ENCODE data around the gene KLF16. TPM values are rescaled to one million over a fixed set of nuclear protein-coding genes. Genes with fewer than 3 reads are reported as not detected.

Gene KLF16
- total RNA-seq, 4 donors from 2014 or later, result 1.4 to 7.1 (median 5.5) TPM

DNA sequence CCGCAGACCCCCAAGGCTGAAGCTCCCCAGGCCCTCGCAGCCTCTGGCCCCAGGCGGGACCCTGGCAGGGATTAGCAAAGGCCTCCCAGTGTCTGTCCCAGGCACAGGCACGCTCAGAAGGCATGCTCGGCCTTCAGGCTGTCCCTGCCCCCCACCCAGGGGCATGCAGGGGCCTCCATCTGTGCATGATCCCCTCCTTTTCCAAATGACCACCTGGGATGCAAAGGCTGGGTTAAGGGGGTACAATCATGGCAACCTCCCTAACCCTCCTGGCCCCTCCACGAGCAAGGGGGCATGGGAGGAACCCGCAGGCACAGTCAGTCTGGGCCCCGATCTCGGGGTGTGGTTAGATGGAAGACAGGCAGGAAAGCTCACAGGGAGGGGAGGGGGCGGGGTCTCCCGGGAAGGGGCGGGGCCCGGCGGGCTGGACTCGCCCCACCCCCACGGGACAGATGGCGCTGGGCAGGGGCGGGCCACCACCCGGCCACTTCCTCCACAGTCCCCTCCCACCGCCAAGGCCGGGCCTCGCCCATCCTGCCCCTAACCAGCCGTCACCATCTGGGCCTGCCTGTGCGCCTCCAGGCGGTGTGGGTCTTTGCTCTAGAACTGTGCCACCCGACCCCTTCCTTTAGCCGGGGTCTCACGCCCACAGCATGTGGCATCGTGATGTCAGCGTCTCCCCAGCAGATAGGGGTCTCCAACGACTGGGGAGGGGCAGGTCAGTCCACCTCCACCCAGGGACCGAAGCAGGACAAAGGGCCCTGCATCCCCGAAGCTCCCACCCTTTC lies 8.1 kb downstream of the KLF16 start:
- TF ChIP-seq, protein P1, sequence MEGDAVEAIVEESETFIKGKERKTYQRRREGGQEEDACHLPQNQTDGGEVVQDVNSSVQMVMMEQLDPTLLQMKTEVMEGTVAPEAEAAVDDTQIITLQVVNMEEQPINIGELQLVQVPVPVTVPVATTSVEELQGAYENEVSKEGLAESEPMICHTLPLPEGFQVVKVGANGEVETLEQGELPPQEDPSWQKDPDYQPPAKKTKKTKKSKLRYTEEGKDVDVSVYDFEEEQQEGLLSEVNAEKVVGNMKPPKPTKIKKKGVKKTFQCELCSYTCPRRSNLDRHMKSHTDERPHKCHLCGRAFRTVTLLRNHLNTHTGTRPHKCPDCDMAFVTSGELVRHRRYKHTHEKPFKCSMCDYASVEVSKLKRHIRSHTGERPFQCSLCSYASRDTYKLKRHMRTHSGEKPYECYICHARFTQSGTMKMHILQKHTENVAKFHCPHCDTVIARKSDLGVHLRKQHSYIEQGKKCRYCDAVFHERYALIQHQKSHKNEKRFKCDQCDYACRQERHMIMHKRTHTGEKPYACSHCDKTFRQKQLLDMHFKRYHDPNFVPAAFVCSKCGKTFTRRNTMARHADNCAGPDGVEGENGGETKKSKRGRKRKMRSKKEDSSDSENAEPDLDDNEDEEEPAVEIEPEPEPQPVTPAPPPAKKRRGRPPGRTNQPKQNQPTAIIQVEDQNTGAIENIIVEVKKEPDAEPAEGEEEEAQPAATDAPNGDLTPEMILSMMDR (IDR thresholded peaks at IDR 0.05), result no peak
- TF ChIP-seq POLR2A (IDR thresholded peaks at IDR 0.05), result peak; percentile 25 to 57
- TF ChIP-seq POLR2AphosphoS5 (IDR thresholded peaks at IDR 0.05), result peak; percentile 52
- no peak for TF ChIP-seq EP300 (IDR thresholded peaks at IDR 0.05)
- peaks cover 0 to 89% (median 57%) of the 10 kb centered on the region in 3 donors for H3K4me1 ChIP-seq
- peak overlapping the region; percentile 54 to 89 (median 84) for H3K27ac ChIP-seq
- no peaks in the 10 kb centered on the region for H3K9me3 ChIP-seq
- peak overlapping the region in 1 of 2 donors; percentile 57 for H3K4me3 ChIP-seq
- peak; percentile 76 for ATAC-seq
- no peaks in the 10 kb centered on the region for H3K36me3 ChIP-seq
- peaks cover 66% of the 10 kb centered on the region for H3K27me3 ChIP-seq
- no CpG with 5 or more reads among the region's 33 CpGs for WGBS, 2 donors (ENCODE audit: low coverage in 1 of 2)

DNA sequence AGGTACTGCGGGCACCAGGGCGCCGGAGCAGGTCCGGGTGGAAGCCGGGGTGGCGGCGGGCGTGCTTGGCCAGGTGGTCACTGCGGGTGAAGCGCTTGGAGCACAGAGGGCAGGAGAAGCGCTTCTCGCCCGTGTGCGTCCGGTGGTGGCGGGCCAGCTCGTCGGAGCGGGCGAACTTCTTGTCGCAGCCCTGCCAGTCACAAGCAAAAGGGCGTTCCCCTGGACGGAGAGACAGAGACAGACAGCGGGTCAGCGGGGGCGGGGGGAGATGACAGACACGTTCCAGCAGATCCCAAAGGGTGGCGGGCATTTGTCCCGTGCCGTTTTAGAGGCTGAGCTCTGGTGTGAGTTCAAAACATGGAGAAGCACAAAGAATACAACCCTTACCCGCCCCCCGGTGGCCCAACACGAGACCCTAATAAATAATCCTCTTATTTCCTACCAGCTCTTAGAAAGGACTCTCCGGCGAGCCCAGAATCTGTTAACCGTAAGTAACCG lies 8.8 kb downstream of the KLF16 start:
- WGBS, 2 donors (ENCODE audit: low coverage in 1 of 2), result 54 to 61% methylated on average over 8 to 9 of the region's 37 CpGs
- TF ChIP-seq POLR2A (IDR thresholded peaks at IDR 0.05) (no peak), POLR2AphosphoS5 (IDR thresholded peaks at IDR 0.05) (no peak), EP300 (IDR thresholded peaks at IDR 0.05) (no peak)
- TF ChIP-seq, protein P1 (IDR thresholded peaks at IDR 0.05), result no peak
- Histone ChIP-seq H3K4me3 (peak overlapping the region in 1 of 2 donors; percentile 57), H3K9me3 (no peaks in the 10 kb centered on the region), H3K36me3 (no peaks in the 10 kb centered on the region), H3K4me1 (peaks cover 0 to 83% (median 50%) of the 10 kb centered on the region in 3 donors), H3K27ac (peak overlapping the region in 3 of 4 donors; percentile 82 to 89 (median 85)), H3K27me3 (peaks cover 59% of the 10 kb centered on the region)
- ATAC-seq, result no peak

DNA sequence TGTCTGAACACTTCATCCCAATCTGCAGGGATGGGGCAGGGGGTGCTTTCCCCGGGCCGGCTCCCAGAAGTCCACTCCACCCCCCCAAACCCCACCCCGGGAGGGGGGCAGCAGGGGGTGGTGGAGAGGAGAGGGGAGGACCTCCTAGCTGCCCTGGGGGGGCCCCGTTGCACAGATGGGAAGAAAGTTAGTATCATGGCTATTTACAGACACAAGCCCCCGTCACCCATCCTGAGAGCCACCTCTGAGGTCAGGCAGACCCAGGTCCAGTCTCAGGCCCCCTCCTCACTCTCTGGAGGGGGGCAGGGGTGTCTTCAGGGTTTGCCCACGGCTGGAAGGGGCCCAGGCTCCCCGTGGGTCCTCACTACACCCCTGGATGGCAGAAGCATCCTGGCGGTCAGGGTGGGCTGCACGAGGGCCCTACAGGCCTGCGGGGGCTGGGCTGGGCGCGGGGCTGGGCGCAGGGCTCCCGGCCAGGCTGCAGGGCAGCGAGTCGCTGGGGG lies 9.3 kb downstream of the KLF16 start:
- peaks cover 0 to 78% (median 48%) of the 10 kb centered on the region in 3 donors for H3K4me1 ChIP-seq
- H3K9me3 ChIP-seq, result no peaks in the 10 kb centered on the region
- ATAC-seq, result no peak
- H3K27ac ChIP-seq, result peak overlapping the region in 3 of 4 donors; percentile 82 to 89 (median 85)
- WGBS, 2 donors (ENCODE audit: low coverage in 1 of 2), result no CpG with 5 or more reads among the region's 16 CpGs
- no peaks in the 10 kb centered on the region for H3K36me3 ChIP-seq
- H3K27me3 ChIP-seq, result peaks cover 54% of the 10 kb centered on the region
- TF ChIP-seq POLR2AphosphoS5 (IDR thresholded peaks at IDR 0.05), result no peak
- TF ChIP-seq, protein P1 (IDR thresholded peaks at IDR 0.05), result no peak
- TF ChIP-seq EP300 (IDR thresholded peaks at IDR 0.05), result no peak
- no peak for TF ChIP-seq POLR2A (IDR thresholded peaks at IDR 0.05)
- H3K4me3 ChIP-seq, result no peak overlapping the region

DNA sequence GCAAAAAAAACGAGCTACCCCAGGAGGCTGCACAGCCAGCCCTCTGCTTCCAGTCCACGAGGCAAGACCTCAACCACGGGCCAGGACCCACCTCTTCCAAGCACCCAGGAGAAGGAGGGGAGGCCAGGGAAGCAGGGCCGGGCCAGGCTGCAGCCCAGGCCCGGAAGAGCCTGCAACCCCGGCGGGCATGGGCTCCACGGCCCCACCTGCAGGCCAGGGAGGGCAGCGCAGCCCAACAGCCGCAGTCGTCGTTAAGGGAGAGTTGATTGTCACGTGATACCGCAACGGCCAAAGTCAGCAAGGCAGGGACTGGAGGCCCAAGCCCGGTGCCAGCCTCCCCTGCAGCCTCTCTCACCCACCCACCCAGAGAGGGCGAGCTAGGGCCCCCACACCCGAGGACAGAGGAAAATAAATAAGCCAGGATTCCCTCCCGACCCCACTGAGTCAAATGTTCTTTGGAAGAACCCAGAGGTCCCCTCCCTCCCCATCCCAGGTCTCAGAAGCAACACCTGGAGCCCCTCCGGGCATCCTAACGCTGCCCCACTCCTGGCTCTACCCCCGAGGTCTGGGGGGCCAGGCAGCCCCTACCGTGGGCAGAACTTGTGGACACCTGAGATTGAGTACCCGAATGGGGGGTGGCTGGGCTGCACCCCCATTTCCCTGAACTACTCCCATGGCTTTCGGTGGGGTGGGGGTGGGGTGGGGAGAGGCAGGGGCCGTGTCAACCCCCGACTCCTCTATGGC lies 9.9 kb downstream of the KLF16 start:
- Histone ChIP-seq H3K36me3 (no peaks in the 10 kb centered on the region), H3K27ac (peak overlapping the region in 3 of 4 donors; percentile 9 to 35 (median 23)), H3K27me3 (peaks cover 48% of the 10 kb centered on the region), H3K9me3 (no peaks in the 10 kb centered on the region), H3K4me1 (peaks cover 0 to 71% (median 45%) of the 10 kb centered on the region in 3 donors), H3K4me3 (no peak overlapping the region)
- ATAC-seq, result no peak
- 34% methylated on average over 17 of the region's 27 CpGs; no CpG with 5 or more reads in 1 of the 2 donors for WGBS, 2 donors (ENCODE audit: low coverage in 1 of 2)
- TF ChIP-seq POLR2AphosphoS5 (IDR thresholded peaks at IDR 0.05), result no peak
- TF ChIP-seq, protein P1 (IDR thresholded peaks at IDR 0.05), result peak in 3 of 4 experiments; percentile 81 to 92 (median 86)

Data from gastroesophageal sphincter (tissue), 4 donors.